ENCODE measurements around the gene PPP2R5A. TPM values are rescaled to one million over a fixed set of nuclear protein-coding genes. Genes with fewer than 3 reads are reported as not detected.

PPP2R5A gene
- total RNA-seq, 1 donor from 2014 or later, result 33.9 TPM

- no peak overlapping the region for H3K27ac ChIP-seq
- DNase-seq (ENCODE audit: extremely low spot score in 2 of 2), result no peak
- intact Hi-C loops (cut with DNase I), result no loop called here
- TF ChIP-seq CTCF (IDR thresholded peaks at IDR 0.05), result no peak
- H3K9me3 ChIP-seq, result no peaks in the 10 kb centered on the region
- peaks cover 0 to 61% of the 10 kb centered on the region in 2 donors for H3K36me3 ChIP-seq
- H3K4me3 ChIP-seq, result no peak overlapping the region
- no peaks in the 10 kb centered on the region for H3K27me3 ChIP-seq
- no peaks in the 10 kb centered on the region for H3K4me1 ChIP-seq
These were observed 70.2 kb downstream of the PPP2R5A start for GRCh38 chr1:212355230-212355969.

- intact Hi-C loops (cut with DNase I), result no loop called here
- Histone ChIP-seq H3K36me3 (peaks cover 0 to 56% of the 10 kb centered on the region in 2 donors), H3K27me3 (no peaks in the 10 kb centered on the region), H3K4me3 (no peak overlapping the region), H3K9me3 (no peaks in the 10 kb centered on the region), H3K4me1 (no peaks in the 10 kb centered on the region), H3K27ac (no peak overlapping the region)
- DNase-seq (ENCODE audit: extremely low spot score in 2 of 2), result no peak
- TF ChIP-seq POLR2AphosphoS5 (IDR thresholded peaks at IDR 0.05; ENCODE audit: insufficient read depth in 1 of 2, low read depth in 1 of 2), result no peak
- no peak for TF ChIP-seq CTCF (IDR thresholded peaks at IDR 0.05)
- TF ChIP-seq POLR2A (IDR thresholded peaks at IDR 0.05), result no peak
These were observed 74.7 kb downstream of the PPP2R5A start for GRCh38 chr1:212359794-212360479.

- intact Hi-C loops (cut with DNase I), result loop anchor here (5.0 kb wide), 1 partner anchor 293 kb away; no protein-coding TSS in a partner anchor
- H3K27ac ChIP-seq, result no peak overlapping the region
- DNase-seq (ENCODE audit: extremely low spot score in 2 of 2), result no peak
- H3K27me3 ChIP-seq, result no peaks in the 10 kb centered on the region
- no peaks in the 10 kb centered on the region for H3K4me1 ChIP-seq
- TF ChIP-seq POLR2AphosphoS5 (IDR thresholded peaks at IDR 0.05; ENCODE audit: insufficient read depth in 1 of 2, low read depth in 1 of 2) (no peak), POLR2A (IDR thresholded peaks at IDR 0.05) (no peak), CTCF (IDR thresholded peaks at IDR 0.05) (no peak)
- H3K36me3 ChIP-seq, result peaks cover 0 to 23% of the 10 kb centered on the region in 2 donors
- H3K4me3 ChIP-seq, result no peak overlapping the region
- H3K9me3 ChIP-seq, result no peaks in the 10 kb centered on the region
These were observed 79.8 kb downstream of the PPP2R5A start for GRCh38 chr1:212364985-212365384.

- intact Hi-C loops (cut with DNase I), result loop anchor here (5.0 kb wide), 1 partner anchor 295 kb away; no protein-coding TSS in a partner anchor
- peaks cover 0 to 5% of the 10 kb centered on the region in 2 donors for H3K36me3 ChIP-seq
These were observed 81.7 kb downstream of the PPP2R5A start for GRCh38 chr1:212366901-212367300.

More at GRCh38 chr1:212366901-212367300, 81.7 kb downstream of the PPP2R5A start:
- no peak for DNase-seq (ENCODE audit: extremely low spot score in 2 of 2)
- TF ChIP-seq CTCF (IDR thresholded peaks at IDR 0.05) (no peak), POLR2A (IDR thresholded peaks at IDR 0.05) (no peak), POLR2AphosphoS5 (IDR thresholded peaks at IDR 0.05; ENCODE audit: insufficient read depth in 1 of 2, low read depth in 1 of 2) (no peak)
- Histone ChIP-seq H3K4me3 (no peak overlapping the region), H3K9me3 (no peaks in the 10 kb centered on the region), H3K27me3 (no peaks in the 10 kb centered on the region), H3K4me1 (no peaks in the 10 kb centered on the region), H3K27ac (no peak overlapping the region)
